Rectal smooth muscle tissue (tissue), 1 donor: ENCODE data around the gene AMZ1.
A peak's percentile ranks its signal among the peaks of the same experiment; 100 is the strongest.

ENCODE experiments used
- H3K27ac ChIP-seq: one replicate; pipeline ENCODE4 v1.7.0; 2013; ENCODE audit warnings: low read depth, low read length, inconsistent platforms
- H3K27me3 ChIP-seq: one replicate; pipeline ENCODE4 v1.7.0; 2013; ENCODE audit warnings: low read length; ENCODE audit not compliant: control insufficient read depth, insufficient read depth
- H3K36me3 ChIP-seq: one replicate; pipeline ENCODE4 v1.7.0; 2013; ENCODE audit warnings: low read length; ENCODE audit not compliant: control insufficient read depth, insufficient read depth
- H3K4me1 ChIP-seq: one replicate; pipeline ENCODE4 v1.7.0; 2013; ENCODE audit warnings: low read length; ENCODE audit not compliant: control insufficient read depth, insufficient read depth
- H3K4me3 ChIP-seq: one replicate; pipeline ENCODE4 v1.7.0; 2013; ENCODE audit warnings: low read length
- H3K9ac ChIP-seq: one replicate; pipeline ENCODE4 v1.7.0; 2013; ENCODE audit warnings: low read length

Gene AMZ1

DNA sequence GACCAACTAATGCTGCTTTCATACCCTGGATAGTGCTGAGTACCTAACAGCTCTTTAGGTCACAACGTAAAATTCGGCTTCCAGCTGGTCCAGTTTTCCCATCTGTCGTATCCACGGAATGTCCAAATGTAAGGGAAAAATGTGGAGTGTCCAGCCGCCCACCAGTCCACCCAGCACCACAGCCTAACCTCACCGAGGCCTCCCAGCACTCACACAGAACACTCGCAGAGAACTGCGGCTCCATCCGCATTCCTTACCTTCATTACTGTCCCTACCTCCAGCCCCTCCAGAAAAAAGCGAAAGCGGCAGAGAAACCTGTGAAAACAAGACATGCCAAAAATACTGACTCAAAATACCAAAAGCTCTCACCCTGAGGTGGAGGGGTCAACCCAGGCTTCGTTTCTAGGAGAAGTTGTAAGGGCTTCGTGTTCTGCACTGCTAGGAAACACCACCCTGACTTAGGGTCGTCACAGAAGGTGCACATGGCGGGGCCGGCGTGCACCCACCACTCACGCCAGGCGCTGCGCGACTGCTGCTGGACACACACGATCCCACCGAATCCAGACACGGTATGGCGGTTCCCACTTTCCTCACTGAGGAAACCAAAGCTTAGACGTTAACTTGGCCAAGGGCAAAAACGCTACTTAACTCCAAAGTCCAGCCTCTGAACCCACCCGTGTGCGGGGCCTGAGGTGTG lies 73.9 kb downstream of the AMZ1 start:
- H3K27me3 ChIP-seq = no peaks in the 10 kb centered on the region
- peaks cover 56% of the 10 kb centered on the region for H3K4me1 ChIP-seq
- peak overlapping the region; percentile 96 for H3K27ac ChIP-seq
- H3K9ac ChIP-seq = no peak overlapping the region
- no peaks in the 10 kb centered on the region for H3K36me3 ChIP-seq
- no peak overlapping the region for H3K4me3 ChIP-seq

- no peaks in the 10 kb centered on the region for H3K36me3 ChIP-seq
- peak overlapping the region; percentile 96 for H3K27ac ChIP-seq
- peaks cover 45% of the 10 kb centered on the region for H3K4me1 ChIP-seq
- H3K9ac ChIP-seq = no peak overlapping the region
- H3K27me3 ChIP-seq = no peaks in the 10 kb centered on the region
- H3K4me3 ChIP-seq = no peak overlapping the region
Measured at GRCh38 chr7:2763597-2763996, 75.6 kb downstream of the AMZ1 start.

- H3K9ac ChIP-seq = no peak overlapping the region
- H3K4me3 ChIP-seq = no peak overlapping the region
- peaks cover 38% of the 10 kb centered on the region for H3K4me1 ChIP-seq
- H3K27me3 ChIP-seq = no peaks in the 10 kb centered on the region
- H3K36me3 ChIP-seq = no peaks in the 10 kb centered on the region
- H3K27ac ChIP-seq = no peak overlapping the region
Measured at GRCh38 chr7:2764621-2765020, 76.6 kb downstream of the AMZ1 start.
